GM23338 (cell line): ENCODE data around the gene BTNL8. TPM values are rescaled to one million over a fixed set of nuclear protein-coding genes. Genes with fewer than 3 reads are reported as not detected.

ENCODE experiments used
- ATAC-seq: fragments of 200-7000 bp; cut with Tn5 transposase; 3 replicates; pipeline ENCODE4 v1.9.1; 2020
- DNase-seq: peaks from one replicate; pipeline ENCODE4 v3.0.0-alpha.2; 2015; ENCODE audit warnings: low spot score
- H2AFZ ChIP-seq: fragments of 200-600 bp; sonication (generic); 2 replicates; pipeline ENCODE4 v1.8.0; 2016; ENCODE audit warnings: antibody characterized with exemption, mild to moderate bottlenecking, moderate library complexity
- H3F3A ChIP-seq: fragments of 200-600 bp; sonication (generic); replicated peaks from 2 replicates; pipeline ENCODE4 v1.8.0; 2017; ENCODE audit warnings: antibody characterized with exemption, mixed run types, low read depth
- H3K27ac ChIP-seq: fragments of 200-600 bp; sonication (generic); 2 replicates; pipeline ENCODE4 v1.6.1; 2016; ENCODE audit warnings: low read depth
- H3K27me3 ChIP-seq: fragments of 200-600 bp; sonication (generic); 2 replicates; pipeline ENCODE4 v1.8.0; 2016; ENCODE audit warnings: mild to moderate bottlenecking, mixed run types, moderate library complexity; ENCODE audit not compliant: insufficient read depth
- H3K36me3 ChIP-seq: fragments of 200-600 bp; sonication (generic); 2 replicates; pipeline ENCODE4 v1.8.0; 2016; ENCODE audit warnings: mild to moderate bottlenecking; ENCODE audit not compliant: insufficient read depth
- H3K4me1 ChIP-seq: fragments of 200-600 bp; sonication (generic); 2 replicates; pipeline ENCODE4 v1.8.0; 2016; ENCODE audit warnings: mild to moderate bottlenecking, moderate library complexity; ENCODE audit not compliant: insufficient read depth
- H3K4me2 ChIP-seq: fragments of 200-600 bp; sonication (generic); 2 replicates; pipeline ENCODE4 v1.7.1; 2017; ENCODE audit warnings: mixed run types
- H3K4me3 ChIP-seq: fragments of 200-600 bp; sonication (generic); 2 replicates; pipeline ENCODE4 v1.6.1; 2016; ENCODE audit warnings: mixed run types
- H3K79me2 ChIP-seq: fragments of 200-600 bp; sonication (generic); replicated peaks from 2 replicates; pipeline ENCODE4 v1.8.0; 2017; ENCODE audit warnings: mild to moderate bottlenecking; ENCODE audit not compliant: insufficient read depth
- H3K9me2 ChIP-seq: fragments of 200-600 bp; sonication (generic); 2 replicates; pipeline ENCODE4 v1.8.0; 2017; ENCODE audit not compliant: insufficient read depth
- H4K20me1 ChIP-seq: fragments of 200-600 bp; sonication (generic); replicated peaks from 2 replicates; pipeline ENCODE4 v1.8.0; 2017; ENCODE audit warnings: mild to moderate bottlenecking; ENCODE audit not compliant: insufficient read depth
- H3K27ac Mint-ChIP-seq: 2 replicates; pipeline ENCODE4 v1.8.0; 2020; ENCODE audit warnings: inconsistent platforms, mild to moderate bottlenecking, moderate library complexity, mixed read lengths
- H3K27me3 Mint-ChIP-seq: 3 replicates; pipeline ENCODE4 v1.8.0; 2022; ENCODE audit warnings: low read depth, mild to moderate bottlenecking, moderate library complexity, mixed read lengths, inconsistent platforms; ENCODE audit not compliant: insufficient read depth, poor library complexity
- H3K36me3 Mint-ChIP-seq: 3 replicates; pipeline ENCODE4 v1.8.0; 2021; ENCODE audit warnings: low read depth, mild to moderate bottlenecking, inconsistent platforms, moderate library complexity, mixed read lengths
- H3K4me1 Mint-ChIP-seq: 3 replicates; pipeline ENCODE4 v1.8.0; 2020; ENCODE audit warnings: mild to moderate bottlenecking, inconsistent platforms, mixed read lengths
- H3K4me3 Mint-ChIP-seq: 3 replicates; pipeline ENCODE4 v1.8.0; 2021; ENCODE audit warnings: moderate library complexity, mild to moderate bottlenecking, inconsistent platforms, mixed read lengths
- H3K9me3 Mint-ChIP-seq: 3 replicates; pipeline ENCODE4 v1.8.0; 2020; ENCODE audit warnings: moderate library complexity, mild to moderate bottlenecking, inconsistent platforms, mixed read lengths
- CREB1 ChIP-seq: fragments of 250-450 bp; sonication (Bioruptor Pico); IDR thresholded peaks from 2 replicates; pipeline ENCODE4 v1.5.0; 2020; ENCODE audit warnings: low read depth, mild to moderate bottlenecking, moderate library complexity
- EZH2 ChIP-seq: fragments of 200-600 bp; sonication (generic); IDR thresholded peaks from one replicate; pipeline ENCODE4 v1.8.0; 2017; ENCODE audit warnings: antibody characterized with exemption, mild to moderate bottlenecking, low read depth; ENCODE audit not compliant: unreplicated experiment
- EZH2phosphoT487 ChIP-seq: fragments of 200-600 bp; sonication (generic); IDR thresholded peaks from one replicate; pipeline ENCODE4 v1.8.1; 2018; ENCODE audit warnings: antibody characterized with exemption; ENCODE audit not compliant: unreplicated experiment
- NANOG ChIP-seq: IDR thresholded peaks from 2 replicates; pipeline ENCODE4 v1.6.1; 2016; ENCODE audit warnings: antibody characterized with exemption, borderline replicate concordance
- POLR2AphosphoS5 ChIP-seq: IDR thresholded peaks from 2 replicates; pipeline ENCODE4 v1.6.1; 2016; ENCODE audit warnings: antibody characterized with exemption, low read depth
- ZNF114 ChIP-seq: fragments of 250-450 bp; sonication (Bioruptor Pico); IDR thresholded peaks from 2 replicates; pipeline ENCODE4 v1.5.0; 2020; ENCODE audit warnings: mild to moderate bottlenecking, moderate library complexity
- ZNF331 ChIP-seq: fragments of 250-450 bp; sonication (Bioruptor Pico); IDR thresholded peaks from 2 replicates; pipeline ENCODE4 v1.5.0; 2020; ENCODE audit warnings: low read depth, mild to moderate bottlenecking, moderate library complexity
- polyA plus RNA-seq: library from polyadenylated mRNA; unstranded; fragments of >200 nt; fragmentation: Nextera tagmentation; extraction: Ambion mirVana; gene quantifications from 2 replicates; pipeline ENCODE4 v1.2.1, GENCODE V29; 2016
- total RNA-seq: library from RNA; depleted of rRNA; stranded (reverse); fragments of >200 nt; shearing (Covaris generic); gene quantifications from 2 replicates; pipeline ENCODE4 v1.2.3, GENCODE V29; 2014
- TF ChIP-seq, protein P1 (sequence below): IDR thresholded peaks from 2 replicates; pipeline ENCODE4 v1.6.1; 2016; ENCODE audit warnings: antibody characterized with exemption
- TF ChIP-seq, protein P2 (sequence below): fragments of 250-450 bp; sonication (Bioruptor Pico); IDR thresholded peaks from 2 replicates; pipeline ENCODE4 v1.5.0; 2020; ENCODE audit warnings: mild to moderate bottlenecking, moderate library complexity

The BTNL8 gene
- total and polyA plus RNA-seq, 2 experiments from 2014 or later = 0.23 TPM; not detected in 1

- TF ChIP-seq ZNF114 (CRISPR knock-in tag) = no peak
These were observed 89.6 kb downstream of the BTNL8 start, which contains the start of gene BTNL3 (continued) for GRCh38 chr5:180988592-180988991.

DNA sequence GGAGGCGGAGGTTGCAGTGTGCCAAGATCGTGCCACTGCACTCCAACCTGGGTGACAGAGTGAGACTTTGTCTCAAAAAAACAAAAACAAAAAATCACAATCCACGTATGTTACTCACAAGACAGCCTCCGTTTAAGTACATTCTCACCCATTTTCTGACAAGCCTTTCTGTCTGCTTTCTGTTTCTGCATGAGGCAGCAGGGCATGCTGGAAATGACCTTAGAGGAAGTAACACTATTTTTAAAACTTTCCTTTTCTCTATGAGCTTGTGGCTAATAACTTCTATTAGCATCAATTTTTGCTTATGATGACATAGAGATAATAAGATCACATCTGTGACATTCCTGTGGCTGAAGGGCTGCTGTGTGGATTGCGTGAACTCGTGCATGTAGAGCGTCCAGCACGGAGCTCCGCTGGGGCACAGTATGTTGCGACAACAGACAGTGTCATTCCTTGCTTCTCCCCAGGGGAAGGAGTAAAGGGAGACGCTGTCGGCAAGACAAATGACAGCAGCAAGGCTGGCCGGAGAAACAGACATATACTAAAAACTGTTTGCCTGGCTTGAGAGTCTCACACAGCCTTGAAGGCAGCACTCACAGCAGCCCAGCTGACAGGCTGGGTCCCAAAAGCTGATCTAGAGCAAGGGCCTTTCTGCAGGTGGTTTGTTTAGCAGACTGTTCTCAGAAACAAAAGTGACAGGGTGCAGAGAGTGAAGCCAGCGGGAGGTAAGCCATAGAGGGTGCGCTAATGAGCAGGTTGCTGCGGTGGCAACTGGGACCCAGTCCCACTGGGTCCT is 91.3 kb downstream of the BTNL8 start:
- H3K27ac Mint-ChIP-seq = no peak overlapping the region
- no peaks in the 10 kb centered on the region for H4K20me1 ChIP-seq
- H3K27me3 ChIP-seq = no peaks in the 10 kb centered on the region
- H3K4me2 ChIP-seq = no peak overlapping the region
- ATAC-seq = no peak
- no peak for DNase-seq
- no peak for TF ChIP-seq NANOG
- TF ChIP-seq EZH2 = no peak
- TF ChIP-seq ZNF331 (CRISPR knock-in tag) = no peak
- no peaks in the 10 kb centered on the region for H3K79me2 ChIP-seq
- no peaks in the 10 kb centered on the region for H3K36me3 Mint-ChIP-seq
- no peak overlapping the region for H3K4me3 ChIP-seq
- H3K9me2 ChIP-seq = no peaks in the 10 kb centered on the region
- H3K36me3 ChIP-seq = no peaks in the 10 kb centered on the region
- no peak overlapping the region for H2AFZ ChIP-seq
- no peaks in the 10 kb centered on the region for H3F3A ChIP-seq
- H3K27me3 Mint-ChIP-seq = no peaks in the 10 kb centered on the region
- no peaks in the 10 kb centered on the region for H3K9me3 Mint-ChIP-seq
- no peak overlapping the region for H3K27ac ChIP-seq
- no peaks in the 10 kb centered on the region for H3K4me1 Mint-ChIP-seq
- no peaks in the 10 kb centered on the region for H3K4me1 ChIP-seq
- no peak overlapping the region for H3K4me3 Mint-ChIP-seq

DNA sequence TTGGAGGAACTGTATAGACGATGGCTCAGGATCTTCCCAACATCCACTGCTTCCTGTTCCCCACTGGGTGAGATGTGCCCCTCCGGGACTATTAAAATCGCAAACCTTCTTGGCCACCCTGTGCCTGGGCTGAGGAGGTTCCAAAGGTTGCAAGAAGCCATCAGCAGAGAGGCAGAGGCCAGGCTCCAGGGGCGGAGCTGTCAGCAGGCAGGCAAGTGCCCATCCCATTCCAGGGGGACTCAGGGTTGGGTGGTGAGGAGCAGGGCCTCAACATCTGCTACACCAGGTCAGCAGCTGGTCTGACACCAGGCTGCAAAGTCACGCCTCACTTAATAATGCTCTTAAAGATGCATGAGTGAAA is 91.9 kb downstream of the BTNL8 start:
- Mint-ChIP-seq H3K27ac (no peak overlapping the region), H3K4me1 (no peaks in the 10 kb centered on the region), H3K27me3 (no peaks in the 10 kb centered on the region), H3K36me3 (no peaks in the 10 kb centered on the region), H3K9me3 (no peaks in the 10 kb centered on the region), H3K4me3 (no peak overlapping the region)
- H3K4me1 ChIP-seq = no peaks in the 10 kb centered on the region
- H3K9me2 ChIP-seq = no peaks in the 10 kb centered on the region
- H4K20me1 ChIP-seq = no peaks in the 10 kb centered on the region
- no peak overlapping the region for H3K4me2 ChIP-seq
- no peak overlapping the region for H3K4me3 ChIP-seq
- H3F3A ChIP-seq = no peaks in the 10 kb centered on the region
- ATAC-seq (no peak), DNase-seq (no peak)
- H2AFZ ChIP-seq = no peak overlapping the region
- no peaks in the 10 kb centered on the region for H3K36me3 ChIP-seq
- no peak overlapping the region for H3K27ac ChIP-seq
- no peaks in the 10 kb centered on the region for H3K79me2 ChIP-seq
- no peaks in the 10 kb centered on the region for H3K27me3 ChIP-seq
- no peak for TF ChIP-seq POLR2AphosphoS5
- TF ChIP-seq EZH2phosphoT487 = no peak
- TF ChIP-seq NANOG = no peak
- TF ChIP-seq, protein P1, sequence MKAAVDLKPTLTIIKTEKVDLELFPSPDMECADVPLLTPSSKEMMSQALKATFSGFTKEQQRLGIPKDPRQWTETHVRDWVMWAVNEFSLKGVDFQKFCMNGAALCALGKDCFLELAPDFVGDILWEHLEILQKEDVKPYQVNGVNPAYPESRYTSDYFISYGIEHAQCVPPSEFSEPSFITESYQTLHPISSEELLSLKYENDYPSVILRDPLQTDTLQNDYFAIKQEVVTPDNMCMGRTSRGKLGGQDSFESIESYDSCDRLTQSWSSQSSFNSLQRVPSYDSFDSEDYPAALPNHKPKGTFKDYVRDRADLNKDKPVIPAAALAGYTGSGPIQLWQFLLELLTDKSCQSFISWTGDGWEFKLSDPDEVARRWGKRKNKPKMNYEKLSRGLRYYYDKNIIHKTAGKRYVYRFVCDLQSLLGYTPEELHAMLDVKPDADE = no peak
- TF ChIP-seq, protein P2, sequence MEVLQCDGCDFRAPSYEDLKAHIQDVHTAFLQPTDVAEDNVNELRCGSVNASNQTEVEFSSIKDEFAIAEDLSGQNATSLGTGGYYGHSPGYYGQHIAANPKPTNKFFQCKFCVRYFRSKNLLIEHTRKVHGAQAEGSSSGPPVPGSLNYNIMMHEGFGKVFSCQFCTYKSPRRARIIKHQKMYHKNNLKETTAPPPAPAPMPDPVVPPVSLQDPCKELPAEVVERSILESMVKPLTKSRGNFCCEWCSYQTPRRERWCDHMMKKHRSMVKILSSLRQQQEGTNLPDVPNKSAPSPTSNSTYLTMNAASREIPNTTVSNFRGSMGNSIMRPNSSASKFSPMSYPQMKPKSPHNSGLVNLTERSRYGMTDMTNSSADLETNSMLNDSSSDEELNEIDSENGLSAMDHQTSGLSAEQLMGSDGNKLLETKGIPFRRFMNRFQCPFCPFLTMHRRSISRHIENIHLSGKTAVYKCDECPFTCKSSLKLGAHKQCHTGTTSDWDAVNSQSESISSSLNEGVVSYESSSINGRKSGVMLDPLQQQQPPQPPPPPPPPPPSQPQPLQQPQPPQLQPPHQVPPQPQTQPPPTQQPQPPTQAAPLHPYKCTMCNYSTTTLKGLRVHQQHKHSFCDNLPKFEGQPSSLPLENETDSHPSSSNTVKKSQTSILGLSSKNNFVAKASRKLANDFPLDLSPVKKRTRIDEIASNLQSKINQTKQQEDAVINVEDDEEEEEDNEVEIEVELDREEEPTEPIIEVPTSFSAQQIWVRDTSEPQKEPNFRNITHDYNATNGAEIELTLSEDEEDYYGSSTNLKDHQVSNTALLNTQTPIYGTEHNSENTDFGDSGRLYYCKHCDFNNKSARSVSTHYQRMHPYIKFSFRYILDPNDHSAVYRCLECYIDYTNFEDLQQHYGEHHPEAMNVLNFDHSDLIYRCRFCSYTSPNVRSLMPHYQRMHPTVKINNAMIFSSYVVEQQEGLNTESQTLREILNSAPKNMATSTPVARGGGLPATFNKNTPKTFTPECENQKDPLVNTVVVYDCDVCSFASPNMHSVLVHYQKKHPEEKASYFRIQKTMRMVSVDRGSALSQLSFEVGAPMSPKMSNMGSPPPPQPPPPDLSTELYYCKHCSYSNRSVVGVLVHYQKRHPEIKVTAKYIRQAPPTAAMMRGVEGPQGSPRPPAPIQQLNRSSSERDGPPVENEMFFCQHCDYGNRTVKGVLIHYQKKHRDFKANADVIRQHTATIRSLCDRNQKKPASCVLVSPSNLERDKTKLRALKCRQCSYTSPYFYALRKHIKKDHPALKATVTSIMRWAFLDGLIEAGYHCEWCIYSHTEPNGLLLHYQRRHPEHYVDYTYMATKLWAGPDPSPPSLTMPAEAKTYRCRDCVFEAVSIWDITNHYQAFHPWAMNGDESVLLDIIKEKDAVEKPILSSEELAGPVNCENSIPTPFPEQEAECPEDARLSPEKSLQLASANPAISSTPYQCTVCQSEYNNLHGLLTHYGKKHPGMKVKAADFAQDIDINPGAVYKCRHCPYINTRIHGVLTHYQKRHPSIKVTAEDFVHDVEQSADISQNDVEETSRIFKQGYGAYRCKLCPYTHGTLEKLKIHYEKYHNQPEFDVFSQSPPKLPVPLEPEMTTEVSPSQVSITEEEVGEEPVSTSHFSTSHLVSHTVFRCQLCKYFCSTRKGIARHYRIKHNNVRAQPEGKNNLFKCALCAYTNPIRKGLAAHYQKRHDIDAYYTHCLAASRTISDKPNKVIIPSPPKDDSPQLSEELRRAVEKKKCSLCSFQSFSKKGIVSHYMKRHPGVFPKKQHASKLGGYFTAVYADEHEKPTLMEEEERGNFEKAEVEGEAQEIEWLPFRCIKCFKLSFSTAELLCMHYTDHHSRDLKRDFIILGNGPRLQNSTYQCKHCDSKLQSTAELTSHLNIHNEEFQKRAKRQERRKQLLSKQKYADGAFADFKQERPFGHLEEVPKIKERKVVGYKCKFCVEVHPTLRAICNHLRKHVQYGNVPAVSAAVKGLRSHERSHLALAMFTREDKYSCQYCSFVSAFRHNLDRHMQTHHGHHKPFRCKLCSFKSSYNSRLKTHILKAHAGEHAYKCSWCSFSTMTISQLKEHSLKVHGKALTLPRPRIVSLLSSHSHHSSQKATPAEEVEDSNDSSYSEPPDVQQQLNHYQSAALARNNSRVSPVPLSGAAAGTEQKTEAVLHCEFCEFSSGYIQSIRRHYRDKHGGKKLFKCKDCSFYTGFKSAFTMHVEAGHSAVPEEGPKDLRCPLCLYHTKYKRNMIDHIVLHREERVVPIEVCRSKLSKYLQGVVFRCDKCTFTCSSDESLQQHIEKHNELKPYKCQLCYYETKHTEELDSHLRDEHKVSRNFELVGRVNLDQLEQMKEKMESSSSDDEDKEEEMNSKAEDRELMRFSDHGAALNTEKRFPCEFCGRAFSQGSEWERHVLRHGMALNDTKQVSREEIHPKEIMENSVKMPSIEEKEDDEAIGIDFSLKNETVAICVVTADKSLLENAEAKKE (CRISPR knock-in tag) = no peak
- TF ChIP-seq EZH2 = no peak
- TF ChIP-seq CREB1 (CRISPR knock-in tag) = no peak
